Naive B cell (primary cell): ENCODE results near the gene LONRF3. TPM values are rescaled to one million over a fixed set of nuclear protein-coding genes. Genes with fewer than 3 reads are reported as not detected.
A peak's percentile ranks its signal among the peaks of the same experiment; 100 is the strongest.
"Not testable (repeated sequence)": the region's sequence is repeated elsewhere in the genome, so short reads cannot be mapped to it uniquely, and the experiment has no call there.

Experiments
- ATAC-seq, 2 donors: fragments of 150-1000 bp; cut with Tn5 transposase; 2 replicates each; pipeline ENCODE4 v1.10.0; 2021; ENCODE audit warnings: low read depth in 2 of 2, mild to moderate bottlenecking in 2 of 2, moderate library complexity in 2 of 2
- DNase-seq: peaks from one replicate; pipeline ENCODE4 v3.0.0; 2022
- H3K27ac Mint-ChIP-seq, 6 donors: one replicate each; pipeline ENCODE4 v1.8.0; 2020 to 2022; ENCODE audit warnings: mild to moderate bottlenecking in 6 of 6, mixed read lengths in 6 of 6, moderate library complexity in 5 of 6, inconsistent platforms in 2 of 6
- H3K27me3 Mint-ChIP-seq, 3 donors: one replicate each; pipeline ENCODE4 v1.8.0; 2021 to 2022; ENCODE audit warnings: mixed read lengths in 3 of 3, mild to moderate bottlenecking in 1 of 3
- H3K36me3 Mint-ChIP-seq, 2 donors: one replicate each; pipeline ENCODE4 v1.8.0; 2020 to 2022; ENCODE audit warnings: mixed read lengths in 2 of 2, inconsistent platforms in 1 of 2, mild to moderate bottlenecking in 1 of 2
- H3K4me1 Mint-ChIP-seq, 3 donors: one replicate each; pipeline ENCODE4 v1.8.0; 2020 to 2022; ENCODE audit warnings: mixed read lengths in 3 of 3, inconsistent platforms in 1 of 3, mild to moderate bottlenecking in 1 of 3, moderate library complexity in 1 of 3
- H3K4me3 Mint-ChIP-seq, 8 donors: one replicate each; pipeline ENCODE4 v1.8.0; 2020 to 2022; ENCODE audit warnings: mild to moderate bottlenecking in 8 of 8, mixed read lengths in 8 of 8, moderate library complexity in 8 of 8, inconsistent platforms in 2 of 8
- H3K9me3 Mint-ChIP-seq, 7 donors: one replicate each; pipeline ENCODE4 v1.8.0; 2020 to 2022; ENCODE audit warnings: mixed read lengths in 7 of 7, mild to moderate bottlenecking in 5 of 7, inconsistent platforms in 2 of 7, moderate library complexity in 1 of 7
- polyA plus RNA-seq, 6 donors: library from polyadenylated mRNA; unstranded; fragments of 300-500 nt; fragmentation: Illumina TruSeq; gene quantifications; one replicate each; pipeline ENCODE4 v1.2.3, GENCODE V29; 2021; ENCODE audit warnings: low read depth in 6 of 6

LONRF3 gene
- polyA plus RNA-seq, 6 donors from 2014 or later = 0.09 to 0.15 (median 0.12) TPM; not detected in 2

- Mint-ChIP-seq H3K27me3 (peaks cover 5 to 33% (median 19%) of the 10 kb centered on the region in 3 donors), H3K4me3 (peak overlapping the region in 2 of 8 donors; percentile 12 to 26), H3K4me1 (peaks cover 0 to 13% (median 7%) of the 10 kb centered on the region in 3 donors)
- H3K27ac Mint-ChIP-seq, H3K9me3 Mint-ChIP-seq, DNase-seq, ATAC-seq, H3K36me3 Mint-ChIP-seq: not testable (repeated sequence)
Observed at GRCh38 chrX:118992441-118993121, 18.2 kb downstream of the LONRF3 start.

- no peak overlapping the region for H3K4me3 Mint-ChIP-seq
- DNase-seq (no peak), ATAC-seq (no peak)
- no peaks in the 10 kb centered on the region for H3K36me3 Mint-ChIP-seq
- no peak overlapping the region for H3K27ac Mint-ChIP-seq
- peaks cover 6 to 18% (median 9%) of the 10 kb centered on the region in 3 donors for H3K27me3 Mint-ChIP-seq
- no peaks in the 10 kb centered on the region for H3K4me1 Mint-ChIP-seq
- H3K9me3 Mint-ChIP-seq = no peaks in the 10 kb centered on the region
Observed at GRCh38 chrX:119003462-119003861, 29.0 kb downstream of the LONRF3 start.

- no peaks in the 10 kb centered on the region for H3K4me1 Mint-ChIP-seq
- peak; percentile 35 for DNase-seq
- peak; percentile 70 to 77 for ATAC-seq
- no peaks in the 10 kb centered on the region for H3K36me3 Mint-ChIP-seq
- no peak overlapping the region for H3K4me3 Mint-ChIP-seq
- H3K27me3 Mint-ChIP-seq = peaks cover 6 to 13% (median 12%) of the 10 kb centered on the region in 3 donors
- no peaks in the 10 kb centered on the region for H3K9me3 Mint-ChIP-seq
- no peak overlapping the region for H3K27ac Mint-ChIP-seq
Observed at GRCh38 chrX:119004920-119005524, 30.6 kb downstream of the LONRF3 start.

GRCh38 chrX:119007189-119007770 is 32.9 kb downstream of the LONRF3 start:
- DNase-seq = no peak
- peaks cover 0 to under 1% (median 0%) of the 10 kb centered on the region in 7 donors for H3K9me3 Mint-ChIP-seq
- H3K4me1 Mint-ChIP-seq = no peaks in the 10 kb centered on the region
- no peak overlapping the region for H3K4me3 Mint-ChIP-seq
- peak overlapping the region in 1 of 6 donors; percentile 78 for H3K27ac Mint-ChIP-seq
- no peak for ATAC-seq
- H3K27me3 Mint-ChIP-seq = peaks cover 6 to 12% (median 9%) of the 10 kb centered on the region in 3 donors
- H3K36me3 Mint-ChIP-seq = no peaks in the 10 kb centered on the region

GRCh38 chrX:119008110-119008744 is 33.8 kb downstream of the LONRF3 start:
- no peak overlapping the region for H3K4me3 Mint-ChIP-seq
- no peak overlapping the region for H3K27ac Mint-ChIP-seq
- peak; percentile 44 to 46 for ATAC-seq
- H3K4me1 Mint-ChIP-seq = no peaks in the 10 kb centered on the region
- no peaks in the 10 kb centered on the region for H3K36me3 Mint-ChIP-seq
- peaks cover 0 to 3% (median 0%) of the 10 kb centered on the region in 7 donors for H3K9me3 Mint-ChIP-seq
- peak; percentile 28 for DNase-seq
- peaks cover 4 to 12% (median 6%) of the 10 kb centered on the region in 3 donors for H3K27me3 Mint-ChIP-seq

- peaks cover 0 to 3% (median 0%) of the 10 kb centered on the region in 7 donors for H3K9me3 Mint-ChIP-seq
- ATAC-seq = no peak
- no peak overlapping the region for H3K4me3 Mint-ChIP-seq
- no peak for DNase-seq
- H3K4me1 Mint-ChIP-seq = no peaks in the 10 kb centered on the region
- H3K36me3 Mint-ChIP-seq = no peaks in the 10 kb centered on the region
- no peak overlapping the region for H3K27ac Mint-ChIP-seq
- peaks cover 0 to 12% (median 0%) of the 10 kb centered on the region in 3 donors for H3K27me3 Mint-ChIP-seq
Observed at GRCh38 chrX:119009071-119009470, 34.7 kb downstream of the LONRF3 start.

GRCh38 chrX:119010491-119010890 is 36.1 kb downstream of the LONRF3 start:
- H3K36me3 Mint-ChIP-seq = no peaks in the 10 kb centered on the region
- peaks cover 0 to 3% (median 0%) of the 10 kb centered on the region in 7 donors for H3K9me3 Mint-ChIP-seq
- H3K27me3 Mint-ChIP-seq = peaks cover 0 to 8% (median 0%) of the 10 kb centered on the region in 3 donors
- no peak for ATAC-seq
- no peak overlapping the region for H3K4me3 Mint-ChIP-seq
- no peak overlapping the region for H3K27ac Mint-ChIP-seq
- peaks cover 5 to 7% (median 6%) of the 10 kb centered on the region in 3 donors for H3K4me1 Mint-ChIP-seq
- DNase-seq = no peak

- Mint-ChIP-seq H3K9me3 (peaks cover 0 to 14% (median 3%) of the 10 kb centered on the region in 7 donors), H3K27ac (no peak overlapping the region), H3K4me1 (peaks cover 12 to 27% (median 17%) of the 10 kb centered on the region in 3 donors), H3K36me3 (no peaks in the 10 kb centered on the region), H3K4me3 (peak overlapping the region in 1 of 8 donors; percentile 43), H3K27me3 (peaks cover 0 to 4% (median 0%) of the 10 kb centered on the region in 3 donors)
- DNase-seq (no peak), ATAC-seq (no peak)
Observed at GRCh38 chrX:119013164-119013563, 38.7 kb downstream of the LONRF3 start.

- Mint-ChIP-seq H3K27ac (peak overlapping the region; percentile 77 to 97 (median 88)), H3K4me3 (peak overlapping the region in 7 of 8 donors; percentile 31 to 71 (median 55)), H3K4me1 (peaks cover 12 to 27% (median 17%) of the 10 kb centered on the region in 3 donors), H3K9me3 (peaks cover 0 to 14% (median 3%) of the 10 kb centered on the region in 7 donors), H3K27me3 (no peaks in the 10 kb centered on the region), H3K36me3 (no peaks in the 10 kb centered on the region)
- DNase-seq (peak; percentile 64), ATAC-seq (peak; percentile 86 to 88)
Observed at GRCh38 chrX:119015407-119016237, 41.2 kb downstream of the LONRF3 start.

GRCh38 chrX:119017077-119017476 is 42.7 kb downstream of the LONRF3 start:
- H3K36me3 Mint-ChIP-seq = no peaks in the 10 kb centered on the region
- H3K9me3 Mint-ChIP-seq = peaks cover 0 to 14% (median 3%) of the 10 kb centered on the region in 7 donors
- H3K27me3 Mint-ChIP-seq = no peaks in the 10 kb centered on the region
- H3K4me3 Mint-ChIP-seq = no peak overlapping the region
- DNase-seq (no peak), ATAC-seq (no peak)
- H3K27ac Mint-ChIP-seq = peak overlapping the region in 2 of 6 donors; percentile 17 to 84
- peaks cover 12 to 27% (median 17%) of the 10 kb centered on the region in 3 donors for H3K4me1 Mint-ChIP-seq

- peaks cover 0 to 7% (median 2%) of the 10 kb centered on the region in 7 donors for H3K9me3 Mint-ChIP-seq
- no peaks in the 10 kb centered on the region for H3K36me3 Mint-ChIP-seq
- no peak overlapping the region for H3K4me3 Mint-ChIP-seq
- peak overlapping the region in 1 of 6 donors; percentile 50 for H3K27ac Mint-ChIP-seq
- H3K27me3 Mint-ChIP-seq = peaks cover 0 to 10% (median 0%) of the 10 kb centered on the region in 3 donors
- peaks cover 0 to 4% (median 0%) of the 10 kb centered on the region in 3 donors for H3K4me1 Mint-ChIP-seq
- DNase-seq (no peak), ATAC-seq (no peak)
Observed at GRCh38 chrX:119025900-119026299, 51.5 kb downstream of the LONRF3 start.

- peak overlapping the region in 1 of 6 donors; percentile 50 for H3K27ac Mint-ChIP-seq
- DNase-seq, H3K4me3 Mint-ChIP-seq, H3K4me1 Mint-ChIP-seq, H3K9me3 Mint-ChIP-seq, H3K36me3 Mint-ChIP-seq, ATAC-seq: not testable (repeated sequence)
- peaks cover 0 to 11% (median 0%) of the 10 kb centered on the region in 3 donors for H3K27me3 Mint-ChIP-seq
Observed at GRCh38 chrX:119026344-119026743, 51.9 kb downstream of the LONRF3 start.
